ENCODE data around the gene GCLM.

GCLM gene

GRCh38 chr1:93844262-93845045 lies 64.8 kb downstream of the GCLM start:
- no peak overlapping the region for H3K27ac ChIP-seq
- TF ChIP-seq CTCF (conservative IDR thresholded peaks at IDR 0.05) (peak; percentile 89), ZFX (IDR thresholded peaks at IDR 0.05) (no peak)

DNA sequence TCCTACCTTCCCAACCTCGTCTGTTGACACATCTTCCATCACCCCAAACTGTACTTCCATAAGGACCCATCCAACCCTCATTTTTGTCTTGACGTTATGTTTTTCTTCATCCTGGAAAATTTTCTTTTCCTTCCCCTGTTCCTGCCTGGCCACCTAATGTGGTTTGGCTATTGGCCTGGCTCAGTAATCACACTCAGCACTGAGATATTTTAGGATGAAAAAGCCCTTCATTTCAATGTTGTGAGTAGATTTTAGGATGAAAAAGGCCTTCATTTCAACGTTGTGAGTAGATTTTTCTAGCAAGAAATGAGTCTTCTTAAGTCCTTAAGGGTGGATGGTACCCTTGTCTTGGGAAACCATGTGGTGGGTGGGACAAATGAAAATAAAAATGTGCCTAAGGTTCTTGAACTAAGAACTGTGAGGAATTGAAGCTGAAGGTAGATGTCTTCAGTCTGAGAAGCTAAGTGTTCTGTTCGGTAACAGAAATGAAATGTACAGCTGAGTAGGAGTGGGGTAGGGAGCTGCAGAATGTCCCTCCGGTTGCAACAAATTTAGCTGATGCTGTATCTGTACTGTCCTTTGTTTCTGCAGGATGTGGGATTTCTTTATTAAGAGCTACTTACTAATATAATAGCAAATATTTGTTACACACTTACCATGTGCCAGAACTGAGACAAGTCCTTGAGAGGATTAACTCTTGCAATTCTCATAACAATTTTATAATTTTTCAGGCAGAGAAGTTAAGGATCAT lies 66.3 kb downstream of the GCLM start:
- TF ChIP-seq ZFX (IDR thresholded peaks at IDR 0.05) (no peak), CTCF (conservative IDR thresholded peaks at IDR 0.05) (no peak)
- no peak overlapping the region for H3K27ac ChIP-seq

- no peak overlapping the region for H3K27ac ChIP-seq
- TF ChIP-seq ZFX (IDR thresholded peaks at IDR 0.05): no peak
- TF ChIP-seq CTCF (conservative IDR thresholded peaks at IDR 0.05): no peak
Measured at GRCh38 chr1:93841771-93842170, 67.5 kb downstream of the GCLM start.

DNA sequence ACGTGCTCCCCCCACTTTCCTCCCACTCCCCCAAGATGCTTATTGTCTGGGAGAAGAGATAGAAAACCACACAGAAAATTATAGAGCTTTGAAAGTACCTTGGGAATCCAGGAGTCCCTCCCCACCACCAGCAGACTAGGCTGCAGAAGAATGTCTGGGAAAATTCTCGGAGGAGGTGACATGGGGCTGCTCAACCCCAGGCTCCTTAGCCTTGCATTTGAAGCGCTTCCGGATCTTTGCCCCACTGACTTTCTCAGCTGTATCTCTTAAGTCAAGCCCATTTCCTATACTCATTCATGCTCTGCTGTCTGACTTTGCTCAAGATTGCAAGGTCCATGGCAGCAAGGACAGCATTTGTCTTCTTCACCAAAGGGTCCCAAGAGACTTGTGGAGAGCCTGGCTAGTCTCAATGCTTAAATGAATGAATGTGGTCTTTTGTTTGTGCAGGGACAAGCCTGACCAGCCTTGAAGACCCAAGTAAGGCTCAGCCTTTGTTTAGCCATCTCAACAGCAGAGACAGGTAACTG lies 68.2 kb downstream of the GCLM start:
- H3K27ac ChIP-seq: no peak overlapping the region
- no peak for TF ChIP-seq CTCF (conservative IDR thresholded peaks at IDR 0.05)
- TF ChIP-seq ZFX (IDR thresholded peaks at IDR 0.05): no peak

- no peak for TF ChIP-seq CTCF (conservative IDR thresholded peaks at IDR 0.05)
- TF ChIP-seq ZFX (IDR thresholded peaks at IDR 0.05): no peak
- no peak overlapping the region for H3K27ac ChIP-seq
Measured at GRCh38 chr1:93839753-93840152, 69.5 kb downstream of the GCLM start.

- H3K27ac ChIP-seq: no peak overlapping the region
- TF ChIP-seq CTCF (conservative IDR thresholded peaks at IDR 0.05): no peak
- no peak for TF ChIP-seq ZFX (IDR thresholded peaks at IDR 0.05)
Measured at GRCh38 chr1:93839307-93839706, 69.9 kb downstream of the GCLM start.

GRCh38 chr1:93837961-93838360 lies 71.3 kb downstream of the GCLM start:
- TF ChIP-seq CTCF (conservative IDR thresholded peaks at IDR 0.05): no peak
- TF ChIP-seq ZFX (IDR thresholded peaks at IDR 0.05): no peak
- H3K27ac ChIP-seq: no peak overlapping the region

Data from C4-2B (cell line).